Upper lobe of right lung (tissue), 1 donor: ENCODE measurements around the gene INSC. TPM values are rescaled to one million over a fixed set of nuclear protein-coding genes. Genes with fewer than 3 reads are reported as not detected.

ENCODE experiments used
- ATAC-seq: fragments of 200-7000 bp; cut with Tn5 transposase; one replicate; pipeline ENCODE4 v1.9.1; 2020; ENCODE audit warnings: mild to moderate bottlenecking, moderate library complexity
- DNase-seq: peaks from one replicate; pipeline ENCODE4 v3.0.0-alpha.2; 2020
- H3K27ac ChIP-seq: fragments of 200-600 bp; one replicate; pipeline ENCODE4 v1.8.0; 2022
- H3K27me3 ChIP-seq: fragments of 200-600 bp; one replicate; pipeline ENCODE4 v1.8.0; 2022; ENCODE audit warnings: mild to moderate bottlenecking
- H3K36me3 ChIP-seq: fragments of 200-600 bp; one replicate; pipeline ENCODE4 v1.8.0; 2022
- H3K4me1 ChIP-seq: fragments of 200-600 bp; one replicate; pipeline ENCODE4 v1.8.0; 2022
- H3K4me3 ChIP-seq: fragments of 200-600 bp; one replicate; pipeline ENCODE4 v1.8.0; 2022; ENCODE audit warnings: mild to moderate bottlenecking
- H3K9me3 ChIP-seq: fragments of 200-600 bp; one replicate; pipeline ENCODE4 v1.8.0; 2022
- intact Hi-C: fragments of 100-400 bp; cut with DNase I; formaldehyde crosslinking; loops from one replicate; pipeline ENCODE4 v1.11.0; 2022
- total RNA-seq: library from RNA; stranded (reverse); fragmentation: NEBNext Ultra II Directional; extraction: Animal tissue kit (Norgen Biotek cat#: 25700); gene quantifications from one replicate; pipeline ENCODE4 v1.2.1, GENCODE V29; 2021
- TF ChIP-seq, protein P1 (sequence below): fragments of 200-600 bp; IDR thresholded peaks from one replicate; pipeline ENCODE4 v1.8.0; 2022; ENCODE audit warnings: antibody characterized with exemption
- donor health status: DM: no; HTN: yes; CAD: no; lungs with severe emphysema.

INSC gene
- total RNA-seq, 1 donor from 2014 or later, result 0.96 TPM

DNA sequence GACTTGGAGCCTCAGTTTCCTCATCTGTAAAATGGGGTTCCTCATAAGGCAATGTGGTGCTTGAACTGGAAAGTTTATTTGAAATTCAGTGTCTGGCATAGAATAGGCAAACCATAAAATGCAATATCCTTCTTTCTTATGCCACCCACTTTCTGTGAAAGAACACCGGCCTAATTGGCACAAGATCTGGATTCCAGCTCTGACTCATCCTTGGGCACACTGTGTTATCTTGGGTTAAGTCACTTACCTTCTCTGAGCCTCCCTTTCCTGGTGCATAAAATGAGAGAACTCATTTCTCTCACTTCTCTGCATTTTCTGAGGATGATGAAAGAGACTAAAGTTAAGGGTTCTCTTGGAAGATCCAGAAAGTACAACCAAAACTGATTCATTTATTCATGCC lies 5.1 kb downstream of the INSC start:
- H3K4me3 ChIP-seq, result no peak overlapping the region
- TF ChIP-seq, protein P1, sequence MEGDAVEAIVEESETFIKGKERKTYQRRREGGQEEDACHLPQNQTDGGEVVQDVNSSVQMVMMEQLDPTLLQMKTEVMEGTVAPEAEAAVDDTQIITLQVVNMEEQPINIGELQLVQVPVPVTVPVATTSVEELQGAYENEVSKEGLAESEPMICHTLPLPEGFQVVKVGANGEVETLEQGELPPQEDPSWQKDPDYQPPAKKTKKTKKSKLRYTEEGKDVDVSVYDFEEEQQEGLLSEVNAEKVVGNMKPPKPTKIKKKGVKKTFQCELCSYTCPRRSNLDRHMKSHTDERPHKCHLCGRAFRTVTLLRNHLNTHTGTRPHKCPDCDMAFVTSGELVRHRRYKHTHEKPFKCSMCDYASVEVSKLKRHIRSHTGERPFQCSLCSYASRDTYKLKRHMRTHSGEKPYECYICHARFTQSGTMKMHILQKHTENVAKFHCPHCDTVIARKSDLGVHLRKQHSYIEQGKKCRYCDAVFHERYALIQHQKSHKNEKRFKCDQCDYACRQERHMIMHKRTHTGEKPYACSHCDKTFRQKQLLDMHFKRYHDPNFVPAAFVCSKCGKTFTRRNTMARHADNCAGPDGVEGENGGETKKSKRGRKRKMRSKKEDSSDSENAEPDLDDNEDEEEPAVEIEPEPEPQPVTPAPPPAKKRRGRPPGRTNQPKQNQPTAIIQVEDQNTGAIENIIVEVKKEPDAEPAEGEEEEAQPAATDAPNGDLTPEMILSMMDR, result no peak
- DNase-seq (no peak), ATAC-seq (no peak)
- H3K27ac ChIP-seq, result no peak overlapping the region
- H3K4me1 ChIP-seq, result no peaks in the 10 kb centered on the region
- H3K36me3 ChIP-seq, result no peaks in the 10 kb centered on the region
- H3K27me3 ChIP-seq, result peaks cover 14% of the 10 kb centered on the region
- intact Hi-C loops, result no loop called here
- H3K9me3 ChIP-seq, result no peaks in the 10 kb centered on the region

DNA sequence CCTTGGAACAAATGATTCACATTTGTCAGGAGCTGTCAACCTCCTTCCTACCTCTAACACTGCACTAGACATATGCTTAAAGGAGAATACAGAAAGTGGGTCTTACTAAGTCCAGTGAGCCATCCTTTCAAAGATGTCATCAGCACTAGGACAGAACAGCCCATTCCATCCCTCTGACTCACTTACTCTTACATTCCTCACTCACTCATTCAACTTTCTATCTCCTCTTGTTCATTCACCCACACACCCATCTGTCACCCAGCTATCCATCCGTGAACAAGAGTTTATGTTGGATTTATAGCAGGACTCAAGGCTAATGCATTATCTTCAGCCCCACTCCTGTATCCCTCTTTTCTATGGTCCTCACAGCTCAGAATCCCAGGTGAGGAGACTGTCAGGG lies 9.1 kb downstream of the INSC start:
- H3K27me3 ChIP-seq, result no peaks in the 10 kb centered on the region
- ATAC-seq, result no peak
- DNase-seq, result no peak

DNA sequence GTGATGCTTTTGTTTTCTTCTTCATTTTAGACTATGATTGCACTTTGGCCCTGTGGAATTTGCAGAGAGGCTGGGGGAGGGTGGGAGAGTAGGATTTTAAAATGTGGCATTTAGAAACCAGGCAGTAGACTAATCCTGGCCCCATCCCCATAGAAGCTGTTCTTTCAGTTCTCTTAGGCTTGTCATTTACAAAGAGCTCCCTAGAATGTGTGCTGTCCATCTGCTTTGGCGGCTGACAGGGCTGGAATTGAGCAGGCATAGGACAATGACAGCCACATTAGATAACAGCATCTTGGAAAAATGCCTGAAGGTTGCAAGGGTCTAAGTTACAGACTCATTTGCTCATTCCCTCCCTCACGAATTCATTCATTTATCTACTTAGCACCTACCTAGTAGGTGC lies 9.8 kb downstream of the INSC start:
- TF ChIP-seq, protein P1, result no peak
- Histone ChIP-seq H3K27me3 (no peaks in the 10 kb centered on the region), H3K9me3 (no peaks in the 10 kb centered on the region), H3K36me3 (no peaks in the 10 kb centered on the region), H3K4me3 (no peak overlapping the region), H3K27ac (no peak overlapping the region), H3K4me1 (no peaks in the 10 kb centered on the region)
- DNase-seq (no peak), ATAC-seq (no peak)
- intact Hi-C loops, result no loop called here

More for the DNA sequence above, 9.1 kb downstream of the INSC start:
- no peaks in the 10 kb centered on the region for H3K36me3 ChIP-seq
- no peak overlapping the region for H3K4me3 ChIP-seq
- intact Hi-C loops, result no loop called here
- TF ChIP-seq, protein P1, result no peak
- H3K4me1 ChIP-seq, result no peaks in the 10 kb centered on the region
- no peaks in the 10 kb centered on the region for H3K9me3 ChIP-seq
- H3K27ac ChIP-seq, result no peak overlapping the region

DNA sequence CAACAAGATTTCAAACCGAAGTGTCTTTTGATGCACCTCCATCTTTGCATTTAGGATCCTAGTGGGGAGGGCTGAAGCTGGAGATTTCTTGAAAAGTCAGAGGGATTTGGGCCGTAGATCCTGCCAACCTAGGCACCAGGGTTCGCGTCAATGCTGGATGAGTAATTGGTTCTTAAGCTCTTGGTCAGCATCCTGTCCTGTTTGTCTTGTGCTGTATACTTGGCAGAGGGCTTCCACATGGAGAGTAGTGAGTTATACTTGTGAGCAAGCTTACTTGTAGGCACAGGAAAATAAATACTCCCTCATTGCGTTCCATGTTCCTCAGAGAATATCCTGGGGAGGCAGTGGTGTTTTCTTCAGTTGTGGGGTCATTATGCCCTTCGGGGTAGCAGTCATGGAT lies 12.6 kb downstream of the INSC start:
- Histone ChIP-seq H3K4me1 (no peaks in the 10 kb centered on the region), H3K36me3 (no peaks in the 10 kb centered on the region), H3K9me3 (no peaks in the 10 kb centered on the region), H3K4me3 (no peak overlapping the region), H3K27me3 (no peaks in the 10 kb centered on the region), H3K27ac (no peak overlapping the region)
- TF ChIP-seq, protein P1, result no peak
- intact Hi-C loops, result no loop called here
- DNase-seq (no peak), ATAC-seq (no peak)

DNA sequence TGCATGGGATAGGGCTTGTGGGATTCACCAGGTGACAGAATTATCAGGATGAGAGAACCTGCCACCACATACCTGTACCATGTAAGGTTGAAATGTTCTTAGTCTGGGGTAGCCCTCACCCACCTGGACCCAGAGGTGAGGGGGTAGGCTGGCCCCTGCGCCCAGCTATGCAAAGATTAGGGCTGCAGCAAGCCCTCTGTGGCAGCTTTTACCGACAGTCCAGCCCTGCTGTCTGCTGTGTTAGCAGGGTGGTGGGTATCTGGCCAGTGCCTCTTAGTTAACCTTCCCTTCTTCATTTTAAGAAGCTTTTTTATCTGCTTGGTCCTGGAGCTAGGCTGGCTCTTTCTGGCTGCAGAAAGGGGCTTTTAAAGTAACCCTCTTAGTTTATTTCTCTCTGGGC lies 13.9 kb downstream of the INSC start:
- Histone ChIP-seq H3K4me1 (no peaks in the 10 kb centered on the region), H3K36me3 (no peaks in the 10 kb centered on the region), H3K9me3 (no peaks in the 10 kb centered on the region), H3K27me3 (no peaks in the 10 kb centered on the region), H3K27ac (no peak overlapping the region), H3K4me3 (no peak overlapping the region)
- TF ChIP-seq, protein P1, result no peak
- no peak for DNase-seq
- intact Hi-C loops, result no loop called here
- ATAC-seq, result no peak

DNA sequence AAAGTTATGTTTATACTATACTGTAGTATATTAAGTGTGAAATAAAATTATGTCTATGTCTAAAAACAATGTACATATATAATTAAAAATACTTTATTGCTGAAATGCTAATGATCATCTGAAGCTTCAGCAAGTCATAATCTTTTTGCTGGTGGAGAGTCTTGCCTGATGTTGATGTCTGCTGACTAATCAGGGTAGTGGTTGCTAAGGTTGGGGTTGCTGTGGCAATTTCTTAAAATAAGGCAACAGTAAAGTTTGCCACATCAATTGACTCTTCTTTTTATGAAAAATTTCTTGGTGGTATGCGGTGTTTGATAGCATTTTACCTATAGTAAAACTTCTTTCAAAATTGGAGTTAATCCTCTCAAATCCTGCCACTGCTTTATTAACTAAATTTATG lies 21.4 kb downstream of the INSC start:
- Histone ChIP-seq H3K9me3 (no peaks in the 10 kb centered on the region), H3K4me3 (no peak overlapping the region), H3K27me3 (peaks cover 6% of the 10 kb centered on the region), H3K36me3 (no peaks in the 10 kb centered on the region), H3K27ac (no peak overlapping the region), H3K4me1 (no peaks in the 10 kb centered on the region)
- ATAC-seq (no peak), DNase-seq (no peak)
- TF ChIP-seq, protein P1, result no peak
- intact Hi-C loops, result no loop called here
